ENCODE data around the gene PRPF38A. TPM values are rescaled to one million over a fixed set of nuclear protein-coding genes. Genes with fewer than 3 reads are reported as not detected.

The PRPF38A gene
- total RNA-seq, 1 donor from 2014 or later, result 61.9 TPM

DNA sequence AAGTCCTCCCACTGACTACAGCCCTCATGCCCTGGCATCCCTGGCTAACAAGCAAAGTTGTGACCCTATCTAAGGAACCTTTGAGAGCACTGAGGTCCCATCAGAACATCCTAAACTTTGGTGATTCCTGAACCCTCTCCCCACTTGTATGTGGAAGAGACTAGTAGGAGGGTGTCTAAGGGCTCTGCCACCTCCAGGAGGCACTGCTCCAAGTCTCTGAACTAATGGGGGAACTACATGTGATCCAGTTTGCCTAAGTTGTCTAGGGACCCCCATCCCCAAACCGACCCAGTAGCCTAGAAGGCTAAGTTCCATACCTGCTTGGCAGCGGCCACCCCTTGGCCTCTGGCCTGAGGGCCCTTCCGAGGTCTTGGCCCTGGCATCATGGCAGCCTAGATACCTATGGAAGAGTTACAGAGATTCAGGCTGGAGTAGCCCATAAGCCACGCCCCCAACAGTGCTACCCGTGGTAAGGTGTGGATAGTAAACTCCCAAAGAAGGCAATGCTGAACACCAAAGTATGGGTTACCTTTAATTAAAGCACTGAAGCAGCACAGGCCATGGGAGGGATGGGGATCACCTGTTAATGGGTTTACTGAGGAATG lies 40.1 kb upstream of the PRPF38A start:
- no peaks in the 10 kb centered on the region for H3K9me3 Mint-ChIP-seq (ENCODE audit: unreplicated experiment)
- H3K27me3 Mint-ChIP-seq (ENCODE audit: unreplicated experiment), result peaks cover 20% of the 10 kb centered on the region
- H3K36me3 Mint-ChIP-seq (ENCODE audit: low read depth, unreplicated experiment), result peaks cover 29% of the 10 kb centered on the region
- TF ChIP-seq, protein P1, sequence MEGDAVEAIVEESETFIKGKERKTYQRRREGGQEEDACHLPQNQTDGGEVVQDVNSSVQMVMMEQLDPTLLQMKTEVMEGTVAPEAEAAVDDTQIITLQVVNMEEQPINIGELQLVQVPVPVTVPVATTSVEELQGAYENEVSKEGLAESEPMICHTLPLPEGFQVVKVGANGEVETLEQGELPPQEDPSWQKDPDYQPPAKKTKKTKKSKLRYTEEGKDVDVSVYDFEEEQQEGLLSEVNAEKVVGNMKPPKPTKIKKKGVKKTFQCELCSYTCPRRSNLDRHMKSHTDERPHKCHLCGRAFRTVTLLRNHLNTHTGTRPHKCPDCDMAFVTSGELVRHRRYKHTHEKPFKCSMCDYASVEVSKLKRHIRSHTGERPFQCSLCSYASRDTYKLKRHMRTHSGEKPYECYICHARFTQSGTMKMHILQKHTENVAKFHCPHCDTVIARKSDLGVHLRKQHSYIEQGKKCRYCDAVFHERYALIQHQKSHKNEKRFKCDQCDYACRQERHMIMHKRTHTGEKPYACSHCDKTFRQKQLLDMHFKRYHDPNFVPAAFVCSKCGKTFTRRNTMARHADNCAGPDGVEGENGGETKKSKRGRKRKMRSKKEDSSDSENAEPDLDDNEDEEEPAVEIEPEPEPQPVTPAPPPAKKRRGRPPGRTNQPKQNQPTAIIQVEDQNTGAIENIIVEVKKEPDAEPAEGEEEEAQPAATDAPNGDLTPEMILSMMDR (IDR thresholded peaks at IDR 0.05; ENCODE audit: unreplicated experiment), result no peak
- H3K4me1 Mint-ChIP-seq (ENCODE audit: unreplicated experiment), result peaks cover 25% of the 10 kb centered on the region
- no peak for DNase-seq (ENCODE audit: low spot score)
- peak overlapping the region; percentile 42 for H3K27ac Mint-ChIP-seq (ENCODE audit: unreplicated experiment)
- H3K4me3 Mint-ChIP-seq (ENCODE audit: unreplicated experiment), result peak overlapping the region; percentile 99

DNA sequence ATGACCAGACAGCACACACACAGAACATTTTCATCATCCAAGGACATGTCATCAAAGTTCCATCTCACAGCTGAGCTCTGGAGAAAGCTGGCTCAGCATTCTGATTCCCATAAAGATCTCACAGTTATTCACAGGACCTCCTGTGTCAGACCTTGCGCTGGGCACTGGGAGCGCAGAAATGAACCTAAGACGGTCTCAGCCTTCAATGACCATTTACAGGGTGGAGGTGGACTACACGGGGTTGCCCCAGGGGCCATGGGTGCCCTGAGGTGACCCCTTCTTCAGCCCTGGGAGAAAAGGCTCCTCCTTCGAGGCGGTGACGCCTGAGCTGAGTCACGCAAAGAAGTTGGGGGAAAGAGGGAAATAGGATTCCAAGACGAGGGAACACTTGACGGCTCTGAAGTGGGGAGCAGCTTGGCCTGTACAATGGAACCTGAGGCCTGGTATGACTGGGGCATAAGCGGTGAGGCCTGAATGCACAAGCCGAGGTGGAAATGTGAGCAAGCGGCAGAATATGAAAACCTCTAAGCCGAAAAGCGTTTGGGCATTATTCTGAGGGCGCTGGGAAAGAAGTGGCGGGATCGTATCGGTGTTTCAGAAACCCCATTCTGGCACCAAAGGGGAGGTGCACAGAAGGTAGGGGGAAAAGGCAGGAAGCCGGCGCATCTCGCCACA lies 39.2 kb upstream of the PRPF38A start:
- TF ChIP-seq, protein P1 (IDR thresholded peaks at IDR 0.05; ENCODE audit: unreplicated experiment), result no peak
- peaks cover 25% of the 10 kb centered on the region for H3K4me1 Mint-ChIP-seq (ENCODE audit: unreplicated experiment)
- no peaks in the 10 kb centered on the region for H3K9me3 Mint-ChIP-seq (ENCODE audit: unreplicated experiment)
- peaks cover 20% of the 10 kb centered on the region for H3K27me3 Mint-ChIP-seq (ENCODE audit: unreplicated experiment)
- H3K4me3 Mint-ChIP-seq (ENCODE audit: unreplicated experiment), result peak overlapping the region; percentile 99
- peaks cover 24% of the 10 kb centered on the region for H3K36me3 Mint-ChIP-seq (ENCODE audit: low read depth, unreplicated experiment)
- H3K27ac Mint-ChIP-seq (ENCODE audit: unreplicated experiment), result peak overlapping the region; percentile 99
- DNase-seq (ENCODE audit: low spot score), result no peak

DNA sequence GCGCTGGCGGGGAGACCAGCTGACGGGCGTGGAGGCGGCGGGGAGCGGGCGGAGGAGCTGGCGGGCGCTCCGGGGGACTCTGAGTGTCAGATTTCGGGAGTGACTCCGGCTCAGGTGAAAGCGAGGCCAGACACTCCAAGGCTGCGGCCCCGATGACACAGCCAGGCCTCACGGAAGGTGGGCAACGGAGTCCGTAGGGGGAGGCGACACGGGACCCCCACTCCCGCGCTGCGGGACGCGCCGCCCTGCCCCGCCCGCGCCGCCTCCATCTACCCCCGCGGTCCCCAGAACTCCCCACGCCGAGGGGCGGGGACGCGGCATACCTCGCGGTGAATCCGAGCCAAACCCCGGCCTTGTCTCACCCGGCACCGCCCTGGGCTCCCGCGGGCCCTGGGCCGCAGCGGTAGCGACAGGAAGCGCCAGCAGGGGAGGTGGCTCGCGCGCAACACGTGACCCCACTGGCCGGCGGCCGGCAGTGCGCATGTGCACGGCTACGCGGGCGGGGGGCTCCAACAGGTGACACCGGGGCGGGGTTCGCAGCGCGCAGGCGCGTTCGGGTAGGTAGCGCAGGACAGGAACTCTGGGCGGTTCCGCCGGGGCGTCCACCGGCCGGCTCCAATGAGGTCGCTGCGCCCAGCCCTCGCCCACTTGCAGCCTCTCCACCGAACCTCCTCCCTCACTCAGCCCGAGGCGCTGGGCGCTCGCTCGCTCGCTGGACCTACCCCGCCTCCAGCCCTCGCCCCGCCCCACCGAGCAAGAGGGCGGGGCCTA lies 38.5 kb upstream of the PRPF38A start, which contains the start of gene CC2D1B:
TSS of gene CC2D1B (minus strand) at position 460 of the 771 bp plus-strand sequence. CDS start 1,585 bp downstream, outside the sequence.
- peaks cover 19% of the 10 kb centered on the region for H3K27me3 Mint-ChIP-seq (ENCODE audit: unreplicated experiment)
- H3K27ac Mint-ChIP-seq (ENCODE audit: unreplicated experiment), result peak within 1 kb of the TSS; percentile 99
- peak; percentile 100 for DNase-seq (ENCODE audit: low spot score)
- H3K4me1 Mint-ChIP-seq (ENCODE audit: unreplicated experiment), result peaks cover 25% of the 10 kb centered on the region
- peak within 1 kb of the TSS; percentile 99 for H3K4me3 Mint-ChIP-seq (ENCODE audit: unreplicated experiment)
- no peaks in the 10 kb centered on the region for H3K9me3 Mint-ChIP-seq (ENCODE audit: unreplicated experiment)
- TF ChIP-seq, protein P1 (IDR thresholded peaks at IDR 0.05; ENCODE audit: unreplicated experiment), result no peak
- H3K36me3 Mint-ChIP-seq (ENCODE audit: low read depth, unreplicated experiment), result peaks cover 24% of the 10 kb centered on the region

GRCh38 chr1:52366517-52366827 lies 37.9 kb upstream of the PRPF38A start:
- no peak for DNase-seq (ENCODE audit: low spot score)
- H3K27me3 Mint-ChIP-seq (ENCODE audit: unreplicated experiment), result peaks cover 17% of the 10 kb centered on the region
- TF ChIP-seq, protein P1 (IDR thresholded peaks at IDR 0.05; ENCODE audit: unreplicated experiment), result no peak
- H3K4me1 Mint-ChIP-seq (ENCODE audit: unreplicated experiment), result peaks cover 25% of the 10 kb centered on the region
- H3K4me3 Mint-ChIP-seq (ENCODE audit: unreplicated experiment), result peak overlapping the region; percentile 91
- H3K36me3 Mint-ChIP-seq (ENCODE audit: low read depth, unreplicated experiment), result peaks cover 18% of the 10 kb centered on the region
- H3K27ac Mint-ChIP-seq (ENCODE audit: unreplicated experiment), result peak overlapping the region; percentile 84
- no peaks in the 10 kb centered on the region for H3K9me3 Mint-ChIP-seq (ENCODE audit: unreplicated experiment)
